GM21360 (cell line): ENCODE measurements around the gene RILPL2.
"Not testable (repeated sequence)": the region's sequence is repeated elsewhere in the genome, so short reads cannot be mapped to it uniquely, and the experiment has no call there.

Experiments used
- ATAC-seq: cut with Tn5 transposase; IDR thresholded peaks from one replicate; pipeline ENCODE4 v1.9.1; 2021; ENCODE audit warnings: mild to moderate bottlenecking, moderate library complexity; ENCODE audit not compliant: unreplicated experiment

Gene RILPL2, protein sequence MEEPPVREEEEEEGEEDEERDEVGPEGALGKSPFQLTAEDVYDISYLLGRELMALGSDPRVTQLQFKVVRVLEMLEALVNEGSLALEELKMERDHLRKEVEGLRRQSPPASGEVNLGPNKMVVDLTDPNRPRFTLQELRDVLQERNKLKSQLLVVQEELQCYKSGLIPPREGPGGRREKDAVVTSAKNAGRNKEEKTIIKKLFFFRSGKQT

DNA sequence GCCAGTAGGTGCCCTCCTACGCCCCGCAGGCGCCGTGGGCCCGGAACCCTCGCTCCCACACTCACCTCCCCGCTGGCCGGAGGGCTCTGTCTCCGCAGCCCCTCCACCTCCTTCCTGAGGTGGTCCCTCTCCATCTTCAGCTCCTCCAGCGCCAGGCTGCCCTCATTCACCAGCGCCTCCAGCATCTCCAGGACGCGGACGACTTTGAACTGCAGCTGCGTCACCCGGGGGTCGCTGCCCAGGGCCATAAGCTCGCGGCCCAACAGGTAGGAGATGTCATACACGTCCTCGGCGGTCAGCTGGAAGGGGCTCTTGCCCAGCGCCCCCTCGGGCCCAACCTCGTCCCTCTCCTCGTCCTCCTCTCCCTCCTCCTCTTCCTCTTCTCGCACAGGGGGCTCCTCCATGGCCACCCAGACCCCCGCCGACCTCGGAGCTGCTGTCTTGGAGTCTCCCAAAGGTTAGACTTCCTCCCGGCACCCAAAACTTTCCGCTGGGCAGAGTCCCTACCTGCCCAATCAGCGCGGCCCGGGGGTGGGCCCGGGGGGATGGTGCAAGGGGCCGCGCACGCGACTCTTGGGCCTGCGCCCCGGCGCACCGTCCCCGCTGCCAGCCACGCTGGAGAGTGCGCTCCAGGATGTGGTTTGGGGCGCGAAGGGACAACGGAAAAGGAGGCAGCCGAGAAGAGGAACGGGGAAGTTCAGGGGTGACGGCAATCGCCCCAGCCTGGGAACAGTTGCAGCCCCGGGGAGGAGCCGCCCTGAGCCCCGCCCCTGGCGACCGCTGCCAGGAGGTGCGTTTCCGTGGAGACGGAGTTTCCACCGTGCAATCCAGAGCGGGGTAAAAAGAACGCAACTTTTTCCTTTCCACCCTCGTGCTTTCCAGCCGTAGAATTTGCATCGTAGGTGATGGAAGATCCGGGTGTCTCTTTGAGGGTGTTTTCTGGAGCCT lies at the start of gene RILPL2:
Gene RILPL2, minus strand, starts transcription at position 668 of the 948 bp plus-strand sequence. Its CDS starts 264 bp downstream, at position 404.
- ATAC-seq, result peak; percentile 60

DNA sequence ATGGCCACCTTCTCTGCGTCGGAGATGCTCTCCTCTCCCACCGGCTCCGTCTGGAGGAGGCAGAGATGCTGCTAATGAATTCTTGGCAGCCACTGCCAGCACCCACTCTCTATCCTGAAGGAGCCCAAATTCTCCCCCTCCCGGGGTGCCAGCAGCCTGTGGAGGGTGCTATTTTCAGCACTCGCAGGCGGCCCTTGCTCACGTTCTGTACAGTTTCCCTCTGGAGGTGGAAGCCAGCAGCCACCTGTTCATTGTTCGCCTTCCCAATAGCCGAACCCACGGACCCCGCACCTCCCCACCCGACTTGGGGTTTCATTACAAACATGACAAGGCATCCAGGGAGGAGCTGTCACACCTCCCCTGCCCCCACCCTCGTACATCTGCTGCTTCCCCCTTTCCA lies 49.3 kb upstream of the RILPL2 start:
- ATAC-seq, result no peak

DNA sequence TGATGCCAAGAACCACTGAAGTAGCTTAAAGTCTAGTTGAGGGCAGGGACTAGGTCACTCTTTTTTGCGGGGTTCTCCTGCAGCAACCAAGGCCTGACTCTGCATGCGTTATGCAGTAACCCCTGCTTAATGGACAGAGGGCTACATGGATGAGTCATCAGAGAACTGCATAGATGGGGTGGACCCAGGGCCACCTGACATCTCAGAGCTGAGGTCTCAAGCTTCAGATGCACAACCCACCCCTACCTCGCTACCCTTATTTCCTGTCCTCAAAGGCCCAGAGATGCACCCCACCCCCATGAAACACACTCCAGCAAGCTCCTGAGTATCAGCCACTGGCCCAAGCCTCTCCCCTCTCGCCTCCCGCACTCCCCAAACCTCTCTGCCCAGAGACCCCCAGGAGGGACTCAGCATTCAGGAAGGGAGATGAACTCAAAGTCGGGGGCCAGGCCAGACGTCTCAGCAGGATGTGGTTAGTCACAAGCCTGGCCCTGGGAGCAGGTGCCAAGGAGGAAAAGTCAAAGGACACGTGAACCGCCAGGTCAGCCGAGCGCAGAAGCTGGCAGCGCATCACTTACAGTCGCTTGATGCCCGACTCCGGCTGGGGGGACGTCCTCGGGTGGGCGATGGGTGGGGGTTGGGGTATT lies 47.2 kb upstream of the RILPL2 start:
- ATAC-seq, result no peak

DNA sequence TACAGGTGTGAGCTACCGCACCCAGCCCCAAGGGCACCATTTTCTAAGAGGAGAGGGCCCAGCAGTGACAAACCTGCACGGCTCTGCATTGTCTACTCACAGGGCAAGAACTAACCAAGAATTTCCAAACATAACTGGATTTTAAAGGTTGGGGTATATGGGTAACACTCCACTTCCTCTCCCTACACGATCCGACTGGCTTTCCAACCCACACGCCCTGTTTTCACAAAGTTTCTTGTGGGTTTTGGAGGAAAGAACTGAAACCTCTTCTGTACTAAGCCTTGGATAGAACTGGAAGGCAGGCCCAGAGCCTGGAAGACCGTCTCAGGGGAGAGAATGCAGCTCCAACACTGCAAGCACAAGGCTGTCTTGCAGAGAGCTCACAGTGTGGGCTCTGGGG lies 46.4 kb upstream of the RILPL2 start:
- no peak for ATAC-seq

DNA sequence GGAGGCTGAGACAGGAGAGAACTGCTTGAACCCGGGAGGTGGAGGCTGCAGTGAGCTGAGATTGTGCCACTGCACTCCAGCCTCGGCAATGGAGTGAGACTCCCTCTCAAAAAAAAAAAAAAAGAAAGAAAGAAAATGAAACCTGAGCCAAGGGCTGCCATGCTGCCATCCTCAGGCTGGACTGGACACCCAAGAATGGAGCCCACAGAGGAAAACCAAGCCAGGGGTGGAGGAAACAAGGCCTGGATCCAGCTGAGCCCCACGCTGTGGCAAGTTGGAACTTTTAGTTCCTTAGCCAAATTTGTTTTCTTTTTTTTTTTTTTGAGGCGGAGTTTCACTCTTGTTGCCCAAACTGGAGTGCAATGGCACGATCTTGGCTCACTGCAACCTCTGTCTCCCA lies 44.8 kb upstream of the RILPL2 start:
- not testable (repeated sequence) for ATAC-seq

DNA sequence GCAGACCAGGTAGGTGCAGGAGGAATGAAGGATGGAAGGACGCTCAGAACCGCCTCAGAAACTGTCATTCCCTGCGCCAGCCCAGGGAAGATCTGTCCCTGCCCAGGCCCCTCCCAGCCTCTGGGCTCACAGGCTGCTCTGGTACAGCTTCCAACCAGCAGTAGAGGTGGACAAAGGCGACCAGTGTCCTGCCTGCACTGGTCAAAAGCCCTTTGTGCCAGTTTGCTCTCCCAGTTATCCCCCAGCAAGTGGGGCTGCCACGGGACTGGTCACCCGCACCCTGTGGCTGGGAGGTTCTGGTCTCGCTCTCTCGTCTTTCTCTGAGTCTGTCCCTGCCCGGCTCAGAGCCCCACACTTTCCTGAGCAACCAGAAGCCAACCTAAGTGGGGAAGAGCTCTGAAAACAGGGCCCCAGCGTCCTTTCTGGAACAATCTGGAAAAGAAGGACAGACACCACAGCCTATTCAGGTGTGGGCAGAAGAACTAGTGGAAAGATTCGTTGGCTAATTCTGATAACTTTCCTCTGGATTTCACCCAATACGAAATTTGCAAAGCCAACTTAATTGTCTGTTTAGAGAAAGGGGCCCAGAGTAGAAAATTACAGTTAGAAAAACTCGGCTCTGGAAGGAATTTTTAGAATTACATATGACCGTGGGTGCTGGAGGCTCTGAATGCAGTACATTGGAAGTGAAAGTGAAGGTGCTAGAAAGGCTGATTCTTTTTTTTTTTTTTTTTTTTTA lies 43.1 kb upstream of the RILPL2 start:
- no peak for ATAC-seq

DNA sequence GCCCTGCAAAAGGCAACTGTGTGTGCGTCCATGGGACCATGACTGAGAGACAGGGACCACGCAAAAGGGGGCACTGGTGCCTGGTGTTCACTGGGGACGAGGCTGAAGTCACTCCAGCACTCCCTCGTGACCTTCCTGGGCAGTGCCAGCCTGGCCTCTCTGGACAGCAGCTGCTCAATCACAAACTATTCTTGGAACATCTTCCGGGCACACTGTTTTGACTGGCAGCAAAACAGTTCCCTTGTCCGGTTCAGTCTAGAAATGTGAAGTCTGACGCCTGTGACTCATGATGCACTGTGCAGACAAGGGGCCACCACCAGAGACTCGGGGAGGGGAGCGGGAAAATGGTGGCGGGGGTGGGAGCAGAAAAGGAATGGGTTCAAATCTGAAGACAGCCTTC lies 42.3 kb upstream of the RILPL2 start:
- ATAC-seq, result no peak

DNA sequence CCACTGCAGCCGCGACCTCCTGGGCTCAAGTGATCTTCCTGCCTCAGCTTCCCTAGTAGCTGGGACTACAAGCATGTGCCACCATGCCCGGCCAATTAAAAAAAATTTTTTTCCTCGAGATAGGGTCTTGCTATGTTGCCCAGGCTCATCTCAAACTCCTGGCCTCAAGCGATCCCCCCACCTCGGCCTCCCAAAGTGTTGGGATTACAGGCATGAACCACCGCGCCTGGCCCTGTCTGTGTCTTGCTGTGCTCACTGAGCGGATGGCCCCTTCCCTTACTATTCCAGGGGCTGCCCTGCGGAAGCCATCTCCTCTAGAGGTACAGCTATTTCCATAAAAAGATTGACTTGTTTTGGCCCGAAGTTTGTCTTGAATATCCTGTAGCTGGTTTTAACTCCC lies 41.6 kb upstream of the RILPL2 start:
- ATAC-seq, result no peak

DNA sequence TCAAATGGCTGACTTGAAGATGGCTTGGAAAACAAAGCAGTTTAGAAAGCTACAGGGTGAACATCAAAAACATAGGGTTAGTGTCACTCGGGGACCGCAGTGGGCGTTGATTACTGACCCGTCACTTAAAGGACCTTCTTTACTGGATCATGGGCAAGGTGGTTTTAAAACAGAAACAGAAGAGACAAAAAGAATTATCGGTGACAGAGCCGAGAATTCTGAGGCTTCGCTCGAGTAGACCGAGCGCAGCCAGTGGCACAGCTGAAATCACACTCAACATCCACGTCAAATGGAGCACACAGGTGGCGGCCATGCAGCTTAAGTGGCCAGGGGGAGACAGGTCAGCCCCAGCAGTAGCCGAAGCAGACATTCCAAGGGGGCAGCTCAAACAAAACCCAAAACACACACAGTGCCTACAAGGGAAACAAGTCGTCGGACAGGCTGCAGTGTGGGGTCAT lies 38.8 kb upstream of the RILPL2 start:
- no peak for ATAC-seq

DNA sequence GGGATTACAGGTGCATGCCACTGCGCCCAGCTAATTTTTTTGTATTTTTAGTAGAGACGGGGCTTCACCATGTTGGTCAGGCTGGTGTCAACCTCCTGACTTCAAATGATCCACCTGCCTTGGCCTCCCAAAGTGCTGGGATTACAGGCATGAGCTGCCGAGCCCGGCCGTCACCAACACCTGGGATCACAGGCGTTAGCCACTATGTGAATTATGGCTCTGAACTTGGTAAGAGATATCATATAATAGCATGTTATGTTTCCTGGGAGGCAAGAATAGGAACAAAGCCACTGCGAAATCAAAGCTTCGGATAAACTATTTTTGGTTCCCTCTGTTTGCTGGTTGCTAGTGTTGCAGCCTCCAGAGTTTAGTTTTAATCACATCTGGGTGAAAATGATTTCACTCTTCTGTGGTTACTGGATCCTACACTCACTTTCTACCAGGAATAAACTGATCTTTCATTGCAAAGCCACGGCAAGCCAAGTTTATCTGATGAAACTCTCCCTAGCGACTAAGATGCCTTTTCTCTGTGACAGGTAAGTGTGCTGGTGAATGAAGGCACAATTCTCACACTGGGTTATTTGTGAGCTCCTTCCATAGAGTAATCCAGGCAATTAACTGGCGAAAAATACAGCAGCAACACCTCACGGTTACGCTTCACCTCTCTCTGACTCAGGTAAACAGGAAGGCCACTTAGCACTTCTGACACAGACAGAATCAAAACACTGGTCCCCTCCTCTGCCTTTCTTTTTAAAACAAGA lies 38.2 kb upstream of the RILPL2 start:
- no peak for ATAC-seq

DNA sequence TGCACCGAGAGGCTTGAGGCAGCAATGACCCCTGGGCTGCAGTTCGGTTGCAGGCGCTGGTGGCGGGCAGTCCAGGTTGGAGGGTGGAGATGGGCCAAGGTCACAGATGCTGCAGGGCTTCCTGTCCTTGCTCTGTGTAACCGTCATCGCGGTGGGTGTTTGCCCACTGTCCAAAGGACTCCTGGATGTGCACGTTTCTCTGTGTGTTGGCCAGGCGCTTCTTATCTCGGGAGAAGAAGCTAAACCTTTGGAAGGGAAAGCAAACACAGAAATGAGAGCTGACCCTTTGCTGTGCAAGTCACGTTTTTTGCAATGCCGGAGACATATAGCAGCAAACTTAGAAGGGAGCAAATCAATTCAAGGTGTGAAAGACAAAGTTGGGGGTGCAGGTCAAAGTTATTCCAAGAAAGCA lies 36.0 kb upstream of the RILPL2 start:
- ATAC-seq, result no peak

DNA sequence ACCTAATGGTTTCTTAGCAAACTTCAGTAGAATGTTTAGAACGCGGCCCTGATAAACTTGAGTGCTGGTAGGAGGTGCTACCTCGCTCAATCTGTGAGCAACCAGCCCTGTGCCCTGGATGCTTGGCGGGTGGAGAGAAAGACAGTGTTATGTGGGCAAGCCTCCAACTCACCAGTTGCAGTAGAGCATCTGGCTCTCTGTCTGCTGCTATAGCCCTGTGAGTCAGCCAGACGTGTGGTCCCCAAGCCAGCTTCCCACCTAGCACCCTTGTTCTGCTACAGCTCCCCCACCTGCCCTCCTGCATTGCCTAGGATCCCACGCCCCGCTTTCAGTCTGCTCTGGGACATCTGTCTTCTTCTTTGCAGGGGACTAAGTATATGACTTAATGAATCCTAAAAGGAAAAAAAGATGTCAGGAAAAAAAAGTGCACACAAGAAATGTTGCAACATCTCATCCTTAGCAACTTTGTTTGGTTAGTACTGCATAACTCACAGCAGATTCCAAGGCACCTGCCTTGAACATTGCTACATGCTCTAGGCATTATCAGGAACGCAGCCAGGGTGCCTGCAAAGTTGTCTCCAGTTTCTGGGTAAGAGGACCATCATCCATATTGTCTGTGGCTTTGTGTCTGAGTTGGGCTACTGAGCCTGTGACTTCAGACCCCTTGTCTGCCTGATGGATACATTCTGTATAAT lies 35.0 kb upstream of the RILPL2 start:
- no peak for ATAC-seq

DNA sequence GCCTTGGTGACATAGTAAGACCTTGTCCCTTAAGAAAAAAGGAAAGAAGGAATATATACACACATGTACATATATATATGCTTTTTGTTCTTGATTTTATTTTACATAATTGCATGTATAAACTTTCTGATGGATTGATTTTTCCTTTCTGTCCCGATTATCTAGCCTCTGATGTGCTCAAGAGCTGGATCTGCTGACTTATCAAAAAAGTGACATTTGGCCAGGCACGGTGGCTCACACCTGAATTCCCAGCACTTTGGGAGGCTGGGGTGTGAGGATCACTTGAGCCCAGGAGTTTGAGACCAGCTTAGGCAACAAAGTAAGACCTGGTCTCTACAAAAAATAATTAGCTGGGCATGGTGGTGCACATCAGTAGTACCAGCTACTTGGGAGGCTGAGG lies 33.5 kb upstream of the RILPL2 start:
- ATAC-seq, result no peak

DNA sequence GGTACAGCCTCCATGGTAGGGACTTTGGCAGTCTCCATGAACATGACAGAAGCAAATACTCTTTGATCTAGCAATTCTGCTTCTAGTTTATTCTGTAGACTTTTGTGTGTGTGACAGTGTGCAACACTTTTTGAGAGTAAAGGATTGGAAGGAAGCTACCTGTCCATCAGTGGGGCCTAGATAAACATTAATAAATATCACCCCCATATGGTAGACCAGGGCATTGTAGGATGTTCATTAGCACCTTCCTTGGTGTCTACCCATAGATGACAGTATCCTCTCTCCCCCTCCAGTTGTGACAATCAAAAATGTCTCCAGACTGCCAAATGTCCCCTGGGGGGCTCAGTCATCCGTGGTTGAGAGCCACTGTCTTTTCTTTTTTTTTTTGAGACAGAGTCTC lies 32.3 kb upstream of the RILPL2 start:
- ATAC-seq, result peak; percentile 52

DNA sequence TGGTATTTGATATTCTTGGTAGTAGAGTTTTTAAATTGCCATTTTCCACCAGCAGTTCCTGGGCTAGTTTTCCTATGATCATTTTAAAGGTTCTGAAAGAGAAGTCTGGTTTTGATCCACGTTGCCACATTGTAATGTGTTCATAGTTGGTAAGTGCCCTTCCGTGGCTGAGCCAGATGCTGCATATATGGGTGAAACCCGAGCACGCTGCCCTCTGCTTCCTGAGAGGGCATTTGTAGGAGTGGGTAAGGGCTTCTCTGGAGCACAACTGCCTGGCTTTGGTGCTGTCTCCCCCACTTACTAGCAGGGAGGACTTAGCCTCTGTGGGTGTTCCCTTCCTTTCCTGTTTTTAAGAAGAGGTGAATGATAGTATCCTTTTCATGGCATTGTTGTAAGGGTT lies 28.6 kb upstream of the RILPL2 start:
- ATAC-seq, result no peak

DNA sequence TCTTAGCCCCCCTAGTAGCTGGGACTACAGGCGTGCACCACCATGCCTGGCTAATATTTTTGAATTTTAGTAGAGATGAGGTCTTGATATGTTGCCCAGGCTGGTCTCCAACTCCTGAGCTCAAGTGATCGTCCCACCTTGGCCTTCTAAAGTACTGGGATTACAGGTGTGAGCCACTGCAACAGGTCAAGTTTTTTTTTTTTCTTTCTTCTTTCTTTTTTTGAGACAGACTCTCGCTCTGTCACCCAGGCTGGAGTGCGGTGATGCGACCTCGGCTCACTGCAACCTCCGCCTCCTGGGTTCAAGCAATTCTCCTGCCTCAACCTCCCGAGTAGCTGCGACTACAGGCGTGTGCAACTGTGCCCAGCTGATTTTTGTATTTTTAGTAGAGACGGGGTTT lies 26.7 kb upstream of the RILPL2 start:
- not testable (repeated sequence) for ATAC-seq

DNA sequence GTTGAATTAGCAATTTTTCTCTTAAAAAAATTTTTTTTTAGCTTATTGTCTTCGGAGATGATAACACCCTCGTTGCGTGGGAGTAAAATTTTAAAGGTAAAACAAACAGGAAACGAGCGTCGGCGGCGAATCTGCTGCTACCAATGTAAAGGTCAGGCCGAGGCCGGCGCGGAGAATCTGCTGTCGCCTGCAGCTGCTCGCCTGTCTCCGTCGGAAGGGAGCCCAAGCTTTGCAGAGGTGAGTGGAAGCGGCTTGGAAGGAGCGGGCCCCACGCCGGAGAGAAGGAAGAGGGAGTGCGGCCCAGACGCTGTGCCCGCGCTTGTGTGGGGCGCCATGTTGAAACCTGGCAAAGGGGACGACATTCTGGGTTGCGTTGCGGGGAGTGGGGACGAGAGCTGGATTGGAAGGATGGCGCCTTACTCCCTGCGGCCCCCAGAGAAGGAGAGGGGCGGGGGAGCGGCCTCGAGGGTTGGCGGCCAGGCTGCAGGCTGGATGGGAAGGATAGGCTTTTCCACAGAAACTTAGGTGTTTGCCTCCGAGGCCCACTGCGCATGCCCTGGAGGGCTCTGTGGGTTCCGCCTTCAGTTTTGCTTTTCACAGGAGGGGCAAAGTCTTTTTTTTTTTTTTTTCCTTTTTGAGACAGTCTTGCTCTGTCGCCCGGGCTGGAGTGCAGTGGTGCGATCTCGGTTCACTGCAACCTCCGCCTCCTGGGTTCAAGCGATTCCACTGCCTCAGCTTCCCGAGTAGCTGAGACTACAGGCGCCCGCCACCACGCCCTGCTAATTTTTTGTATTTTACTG lies 21.7 kb upstream of the RILPL2 start, which contains the start of gene SNRNP35:
Gene SNRNP35, plus strand, starts transcription at position 160 of the 800 bp plus-strand sequence. CDS start 7,402 bp downstream, outside the sequence.
- ATAC-seq, result peak; percentile 59

DNA sequence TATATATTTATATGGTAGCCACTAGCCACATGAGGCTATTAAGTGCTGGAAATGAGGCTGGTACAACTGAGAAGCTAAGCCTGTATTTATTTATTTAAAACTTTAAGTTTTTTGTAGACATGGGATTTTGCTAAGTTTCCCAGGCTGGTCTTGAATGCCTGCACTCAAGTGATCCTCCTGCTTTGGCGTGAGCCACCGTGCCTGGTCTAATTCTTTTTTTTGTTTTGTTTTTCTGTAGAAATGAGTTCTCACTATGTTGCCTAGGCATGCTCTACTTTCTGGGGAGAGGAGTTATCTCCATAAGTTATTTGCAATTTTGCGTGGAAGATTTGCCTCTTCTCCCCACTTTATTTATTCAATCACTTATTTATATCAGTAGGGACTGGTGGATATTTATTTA lies 16.7 kb upstream of the RILPL2 start:
- no peak for ATAC-seq

DNA sequence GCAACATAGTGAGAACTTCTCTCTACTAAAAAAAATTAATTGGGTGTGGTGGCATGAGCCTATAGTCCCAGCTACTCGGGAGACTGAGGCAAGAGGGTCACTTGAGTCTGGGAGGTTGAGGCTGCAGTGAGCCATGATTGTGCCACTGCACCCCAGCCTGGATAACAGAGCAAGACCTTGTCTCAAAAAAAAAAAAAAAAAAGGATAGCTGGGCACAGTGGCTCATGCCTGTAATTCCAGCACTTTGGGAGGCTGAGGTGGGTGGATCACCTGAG lies 15.7 kb upstream of the RILPL2 start:
- not testable (repeated sequence) for ATAC-seq
